Activated T-cell treated with anti-CD3 and anti-CD28 coated beads, Interleukin-2, amount 50 U/mL, for 72 hours (primary cell): ENCODE results near the gene OTULIN. TPM values are rescaled to one million over a fixed set of nuclear protein-coding genes. Genes with fewer than 3 reads are reported as not detected.
A peak's percentile ranks its signal among the peaks of the same experiment; 100 is the strongest.

Experiments used
- ATAC-seq, 2 donors: fragments of 150-1000 bp; cut with Tn5 transposase; replicated peaks in 1 of 2; 2 replicates each; pipeline ENCODE4 v1.10.0; 2021; ENCODE audit warnings: moderate library complexity in 2 of 2, mild to moderate bottlenecking in 1 of 2
- DNase-seq, 2 donors: peaks; one replicate each; pipeline ENCODE4 v3.0.0; 2021 to 2022; ENCODE audit warnings: mixed read lengths in 1 of 2
- H3K27ac Mint-ChIP-seq: one replicate; pipeline ENCODE4 v1.8.0; 2022; ENCODE audit warnings: mild to moderate bottlenecking, moderate library complexity, mixed read lengths
- H3K27me3 Mint-ChIP-seq: one replicate; pipeline ENCODE4 v1.8.0; 2022; ENCODE audit warnings: low read depth, mixed read lengths
- H3K36me3 Mint-ChIP-seq, 2 donors: one replicate each; pipeline ENCODE4 v1.8.0; 2022; ENCODE audit warnings: mixed read lengths in 2 of 2, mild to moderate bottlenecking in 1 of 2; ENCODE audit not compliant: insufficient read depth in 2 of 2
- H3K4me1 Mint-ChIP-seq: one replicate; pipeline ENCODE4 v1.8.0; 2022; ENCODE audit warnings: low read depth, mixed read lengths
- H3K4me3 Mint-ChIP-seq, 2 donors: one replicate each; pipeline ENCODE4 v1.8.0; 2022; ENCODE audit warnings: mild to moderate bottlenecking in 2 of 2, mixed read lengths in 2 of 2, moderate library complexity in 2 of 2
- H3K9me3 Mint-ChIP-seq, 2 donors: one replicate each; pipeline ENCODE4 v1.8.0; 2022; ENCODE audit warnings: mixed read lengths in 2 of 2
- total RNA-seq, 2 donors: library from RNA; stranded (reverse); gene quantifications; one replicate each; pipeline ENCODE4 v1.2.3, GENCODE V29; 2022

OTULIN gene
- total RNA-seq, 2 donors from 2014 or later, result 72.9 to 77.9 TPM

GRCh38 chr5:14745753-14746152 lies 81.2 kb downstream of the OTULIN start:
- Mint-ChIP-seq H3K27me3 (no peaks in the 10 kb centered on the region), H3K27ac (no peak overlapping the region), H3K4me1 (peaks cover 24% of the 10 kb centered on the region), H3K36me3 (peaks cover 2 to 4% of the 10 kb centered on the region in 2 donors), H3K9me3 (no peaks in the 10 kb centered on the region), H3K4me3 (no peak overlapping the region)
- ATAC-seq (peak; percentile 65 to 81), DNase-seq (peak; percentile 6 to 23)

- peaks cover 5 to 7% of the 10 kb centered on the region in 2 donors for H3K36me3 Mint-ChIP-seq
These were observed 83.8 kb downstream of the OTULIN start for GRCh38 chr5:14748180-14748900.

More at GRCh38 chr5:14748180-14748900, 83.8 kb downstream of the OTULIN start:
- H3K27me3 Mint-ChIP-seq, result no peaks in the 10 kb centered on the region
- ATAC-seq (no peak), DNase-seq (no peak)
- no peak overlapping the region for H3K27ac Mint-ChIP-seq
- no peaks in the 10 kb centered on the region for H3K9me3 Mint-ChIP-seq
- H3K4me1 Mint-ChIP-seq, result peaks cover 7% of the 10 kb centered on the region
- H3K4me3 Mint-ChIP-seq, result no peak overlapping the region

Other genes starting within 250 kb of the OTULIN start
- gene OTULINL, start 82.9 kb upstream of the OTULIN start, total RNA-seq, result 10 to 100 TPM; 17.9 to 18.8 TPM
- 100 to 1,000 TPM in 1 of 2 donors, 10 to 100 TPM in 1; 86.3 to 103 TPM for gene ANKH, start 207.1 kb downstream of the OTULIN start, total RNA-seq